Measurements from ENCODE around the gene MMP2.

DNA sequence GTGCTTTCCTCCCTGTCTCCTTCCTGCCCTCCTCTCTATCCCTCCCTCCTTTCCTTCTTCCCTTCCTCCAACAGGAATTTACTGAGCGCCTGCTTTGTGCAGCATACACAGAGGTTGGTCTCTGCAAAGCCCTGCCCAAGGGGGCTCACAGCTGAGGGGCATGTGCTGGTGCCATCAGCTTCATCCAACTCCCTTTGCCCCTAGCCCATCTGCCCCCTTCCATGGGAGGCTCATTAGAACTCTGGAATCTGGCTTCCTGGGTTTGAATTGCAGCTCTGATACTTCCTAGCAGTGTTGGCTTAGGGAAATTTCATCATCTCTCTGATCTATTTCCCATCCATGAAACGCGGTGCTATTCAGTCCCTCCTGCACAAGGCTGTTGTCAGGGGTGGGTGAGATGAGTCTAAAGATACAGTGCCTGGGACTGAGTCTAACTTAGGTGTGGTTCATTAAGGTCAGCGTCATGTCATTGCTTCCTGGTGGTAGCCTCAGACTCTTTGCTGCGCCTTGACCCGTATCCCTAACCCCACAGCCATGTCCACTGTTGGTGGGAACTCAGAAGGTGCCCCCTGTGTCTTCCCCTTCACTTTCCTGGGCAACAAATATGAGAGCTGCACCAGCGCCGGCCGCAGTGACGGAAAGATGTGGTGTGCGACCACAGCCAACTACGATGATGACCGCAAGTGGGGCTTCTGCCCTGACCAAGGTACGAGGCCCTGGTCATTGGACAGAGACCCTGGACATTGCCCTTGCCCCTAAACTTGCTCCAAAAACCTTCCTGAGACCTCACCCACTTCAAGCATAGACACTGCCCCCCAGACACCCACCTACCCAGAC lies 10.3 kb downstream of the MMP2 start:
- TF ChIP-seq CTCF (conservative IDR thresholded peaks at IDR 0.05 in 1 of 2, IDR thresholded peaks at IDR 0.05 in 1 of 2; ENCODE audit: low read depth in 1 of 2, low read length in 2 of 2) (no peak), EZH2 (IDR thresholded peaks at IDR 0.05; ENCODE audit: low read length, missing control alignments) (no peak)

Data from fibroblast of lung (primary cell).